Upper lobe of right lung (tissue), 1 donor: ENCODE results near the gene MAP4K1. TPM values are rescaled to one million over a fixed set of nuclear protein-coding genes. Genes with fewer than 3 reads are reported as not detected.

Experiments used
- ATAC-seq: fragments of 200-7000 bp; cut with Tn5 transposase; one replicate; pipeline ENCODE4 v1.9.1; 2020; ENCODE audit warnings: mild to moderate bottlenecking, moderate library complexity
- DNase-seq: peaks from one replicate; pipeline ENCODE4 v3.0.0-alpha.2; 2020
- H3K27ac ChIP-seq: fragments of 200-600 bp; one replicate; pipeline ENCODE4 v1.8.0; 2022
- H3K27me3 ChIP-seq: fragments of 200-600 bp; one replicate; pipeline ENCODE4 v1.8.0; 2022; ENCODE audit warnings: mild to moderate bottlenecking
- H3K36me3 ChIP-seq: fragments of 200-600 bp; one replicate; pipeline ENCODE4 v1.8.0; 2022
- H3K4me1 ChIP-seq: fragments of 200-600 bp; one replicate; pipeline ENCODE4 v1.8.0; 2022
- H3K4me3 ChIP-seq: fragments of 200-600 bp; one replicate; pipeline ENCODE4 v1.8.0; 2022; ENCODE audit warnings: mild to moderate bottlenecking
- H3K9me3 ChIP-seq: fragments of 200-600 bp; one replicate; pipeline ENCODE4 v1.8.0; 2022
- CTCF ChIP-seq: fragments of 200-600 bp; IDR thresholded peaks from one replicate; pipeline ENCODE4 v1.8.0; 2022; ENCODE audit warnings: antibody characterized with exemption
- intact Hi-C: fragments of 100-400 bp; cut with DNase I; formaldehyde crosslinking; loops from one replicate; pipeline ENCODE4 v1.11.0; 2022
- total RNA-seq: library from RNA; stranded (reverse); fragmentation: NEBNext Ultra II Directional; extraction: Animal tissue kit (Norgen Biotek cat#: 25700); gene quantifications from one replicate; pipeline ENCODE4 v1.2.1, GENCODE V29; 2021
- donor health status: DM: no; HTN: yes; CAD: no; lungs with severe emphysema.

Gene MAP4K1
- total RNA-seq, 1 donor from 2014 or later, result 12.1 TPM

GRCh38 chr19:38655148-38655824, 37.5 kb upstream of the MAP4K1 start:
- H3K27ac ChIP-seq, result peak overlapping the region; percentile 80
- H3K4me3 ChIP-seq, result no peak overlapping the region
- H3K9me3 ChIP-seq, result no peaks in the 10 kb centered on the region
- peaks cover 100% of the 10 kb centered on the region for H3K4me1 ChIP-seq
- H3K36me3 ChIP-seq, result peaks cover 4% of the 10 kb centered on the region
- intact Hi-C loops, result loop anchor here (10.0 kb wide), 1 partner anchor 50 kb away; no protein-coding TSS in a partner anchor
- no peaks in the 10 kb centered on the region for H3K27me3 ChIP-seq
- DNase-seq (no peak), ATAC-seq (no peak)
- TF ChIP-seq CTCF, result no peak

DNA sequence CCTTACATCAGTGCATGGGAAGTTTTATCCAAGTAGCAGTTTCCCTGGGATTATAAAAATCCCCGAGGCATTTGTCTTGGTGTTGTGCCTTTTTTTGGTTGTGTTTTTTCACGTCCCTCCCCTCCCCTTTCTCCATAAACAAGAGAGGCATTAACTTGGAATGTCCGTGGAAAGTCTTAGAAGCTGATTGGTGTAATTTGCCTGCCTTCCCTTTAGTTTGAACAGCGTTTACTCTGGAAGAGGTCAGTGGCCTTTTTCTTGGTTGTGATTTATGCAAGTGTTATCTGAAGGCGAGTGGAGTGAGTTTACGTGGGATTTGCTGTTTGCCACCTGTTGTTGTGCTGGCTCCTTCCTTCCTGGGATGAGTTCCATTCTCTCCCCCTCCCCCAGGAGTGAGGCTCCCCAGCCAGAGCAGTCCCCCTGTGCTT, 36.9 kb upstream of the MAP4K1 start:
- peaks cover 99% of the 10 kb centered on the region for H3K4me1 ChIP-seq
- no peaks in the 10 kb centered on the region for H3K9me3 ChIP-seq
- H3K27ac ChIP-seq, result peak overlapping the region; percentile 80
- ATAC-seq (no peak), DNase-seq (no peak)
- TF ChIP-seq CTCF, result no peak
- intact Hi-C loops, result loop anchor here (10.0 kb wide), 1 partner anchor 50 kb away; no protein-coding TSS in a partner anchor
- H3K27me3 ChIP-seq, result no peaks in the 10 kb centered on the region
- H3K4me3 ChIP-seq, result no peak overlapping the region
- H3K36me3 ChIP-seq, result peaks cover 4% of the 10 kb centered on the region

DNA sequence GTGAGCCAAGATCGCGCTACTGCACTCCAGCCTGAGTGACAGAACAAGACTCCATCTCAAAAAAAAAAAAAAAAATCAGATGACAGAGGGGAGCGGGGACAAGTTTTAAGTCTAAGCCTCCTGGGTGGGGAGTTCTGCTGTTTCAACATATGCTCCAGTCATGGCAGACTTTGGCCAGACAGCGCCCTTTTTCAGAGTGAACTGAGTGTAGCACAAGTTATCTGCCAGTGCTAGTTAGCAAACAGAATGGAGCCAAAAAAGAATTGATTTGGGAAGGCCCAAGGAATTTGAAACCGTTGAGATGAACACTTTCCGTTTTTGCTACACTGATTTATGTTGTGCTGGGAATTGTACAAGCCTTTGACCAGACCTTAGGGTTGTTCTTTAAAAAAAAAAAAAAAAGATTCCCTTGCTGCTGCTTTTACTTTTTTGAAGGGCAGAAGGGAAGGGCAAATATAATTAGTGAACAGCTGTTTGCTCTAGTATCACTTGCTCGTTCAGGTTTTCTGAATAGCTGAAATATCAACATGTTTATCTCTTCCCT, 35.3 kb upstream of the MAP4K1 start:
- Histone ChIP-seq H3K4me3 (no peak overlapping the region), H3K4me1 (peaks cover 87% of the 10 kb centered on the region), H3K27me3 (no peaks in the 10 kb centered on the region), H3K36me3 (peaks cover 4% of the 10 kb centered on the region), H3K27ac (peak overlapping the region; percentile 80), H3K9me3 (no peaks in the 10 kb centered on the region)
- intact Hi-C loops, result loop anchor here (10.0 kb wide), 1 partner anchor 52 kb away; no protein-coding TSS in a partner anchor
- ATAC-seq (no peak), DNase-seq (no peak)
- no peak for TF ChIP-seq CTCF

DNA sequence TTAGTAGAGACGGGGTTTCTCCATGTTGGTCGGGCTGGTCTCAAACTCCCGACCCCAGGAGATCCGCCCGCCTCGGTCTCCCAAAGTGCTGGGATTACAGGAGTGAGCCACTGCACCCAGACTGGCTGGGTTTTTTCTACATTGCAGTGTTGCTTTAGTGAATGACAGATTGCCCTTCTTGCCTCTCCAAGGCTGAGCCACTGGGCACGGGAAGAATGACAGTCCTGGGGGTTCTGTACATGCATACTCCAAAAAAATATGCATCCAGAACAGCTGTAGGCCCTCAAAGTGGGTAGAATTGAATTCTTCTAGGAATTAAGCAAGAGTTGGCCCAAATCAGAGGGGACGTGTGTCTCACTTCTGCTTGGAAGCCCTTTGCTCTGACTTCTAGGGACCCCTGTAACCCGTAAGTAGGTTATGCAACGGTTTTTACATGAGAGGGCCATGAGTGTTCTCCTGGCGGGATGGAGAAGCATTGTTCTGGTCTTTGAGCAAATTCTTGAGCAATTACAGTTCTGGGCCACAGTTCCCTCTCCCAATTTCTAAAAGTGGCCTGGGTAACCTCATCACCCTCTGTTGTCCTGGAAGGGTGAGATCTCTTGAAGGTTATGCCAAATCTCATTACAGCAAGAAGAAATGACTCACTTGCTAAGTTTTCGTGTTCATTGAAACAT, 33.3 kb upstream of the MAP4K1 start:
- H3K27ac ChIP-seq, result peak overlapping the region; percentile 80
- H3K36me3 ChIP-seq, result no peaks in the 10 kb centered on the region
- H3K9me3 ChIP-seq, result no peaks in the 10 kb centered on the region
- H3K4me3 ChIP-seq, result peak overlapping the region; percentile 88
- no peaks in the 10 kb centered on the region for H3K27me3 ChIP-seq
- intact Hi-C loops, result loop anchor here (10.0 kb wide), 1 partner anchor 54 kb away; no protein-coding TSS in a partner anchor
- TF ChIP-seq CTCF, result peak; percentile 10
- H3K4me1 ChIP-seq, result peaks cover 71% of the 10 kb centered on the region
- ATAC-seq (no peak), DNase-seq (no peak)

- no peak for TF ChIP-seq CTCF
- Histone ChIP-seq H3K9me3 (no peaks in the 10 kb centered on the region), H3K36me3 (no peaks in the 10 kb centered on the region), H3K27me3 (no peaks in the 10 kb centered on the region), H3K4me1 (peaks cover 63% of the 10 kb centered on the region), H3K4me3 (peak overlapping the region; percentile 88), H3K27ac (peak overlapping the region; percentile 80)
- intact Hi-C loops, result loop anchor here (10.0 kb wide), 1 partner anchor 55 kb away; no protein-coding TSS in a partner anchor
- ATAC-seq, result no peak
- DNase-seq, result no peak
These were observed 32.5 kb upstream of the MAP4K1 start for GRCh38 chr19:38650172-38650775.
